GM19397 (cell line): Measurements from ENCODE around the gene CCNB1.
"Not testable (repeated sequence)": the region's sequence is repeated elsewhere in the genome, so short reads cannot be mapped to it uniquely, and the experiment has no call there.

Experiments
- ATAC-seq: cut with Tn5 transposase; IDR thresholded peaks from one replicate; pipeline ENCODE4 v1.9.1; 2021; ENCODE audit warnings: mild to moderate bottlenecking, moderate library complexity; ENCODE audit not compliant: unreplicated experiment

Gene CCNB1

GRCh38 chr5:69166686-69167492, at the start of gene CCNB1:
Gene CCNB1, plus strand, starts transcription at chr5:69167150. Its CDS starts 113 bp downstream, at chr5:69167263.
- peak; percentile 99 for ATAC-seq

- ATAC-seq: no peak
Observed at GRCh38 chr5:69129413-69129812, 37.5 kb upstream of the CCNB1 start.

- no peak for ATAC-seq
Observed at GRCh38 chr5:69130241-69130640, 36.7 kb upstream of the CCNB1 start.

GRCh38 chr5:69131304-69131703, 35.6 kb upstream of the CCNB1 start:
- no peak for ATAC-seq

GRCh38 chr5:69134126-69134525, 32.8 kb upstream of the CCNB1 start:
- no peak for ATAC-seq

- peak; percentile 87 for ATAC-seq
Observed at GRCh38 chr5:69136293-69136692, 30.7 kb upstream of the CCNB1 start.

GRCh38 chr5:69137208-69137607, 29.7 kb upstream of the CCNB1 start:
- ATAC-seq: not testable (repeated sequence)

- ATAC-seq: no peak
Observed at GRCh38 chr5:69137807-69138206, 29.1 kb upstream of the CCNB1 start.

- ATAC-seq: no peak
Observed at GRCh38 chr5:69138766-69139165, 28.2 kb upstream of the CCNB1 start.

- not testable (repeated sequence) for ATAC-seq
Observed at GRCh38 chr5:69140239-69140638, 26.7 kb upstream of the CCNB1 start.

GRCh38 chr5:69140827-69141226, 26.1 kb upstream of the CCNB1 start:
- no peak for ATAC-seq

GRCh38 chr5:69148576-69148975, 18.4 kb upstream of the CCNB1 start:
- ATAC-seq: not testable (repeated sequence)

GRCh38 chr5:69148981-69149675, 17.8 kb upstream of the CCNB1 start:
- ATAC-seq: no peak

- ATAC-seq: no peak
Observed at GRCh38 chr5:69149676-69150010, 17.3 kb upstream of the CCNB1 start.

- ATAC-seq: no peak
Observed at GRCh38 chr5:69152731-69153130, 14.2 kb upstream of the CCNB1 start.

GRCh38 chr5:69156456-69156855, 10.5 kb upstream of the CCNB1 start:
- no peak for ATAC-seq

- no peak for ATAC-seq
Observed at GRCh38 chr5:69158039-69158438, 8.9 kb upstream of the CCNB1 start.

GRCh38 chr5:69160651-69161050, 6.3 kb upstream of the CCNB1 start:
- no peak for ATAC-seq

GRCh38 chr5:69167493-69167855, 524 bp downstream of the CCNB1 start:
- ATAC-seq: no peak

GRCh38 chr5:69167929-69168328, 979 bp downstream of the CCNB1 start:
- ATAC-seq: no peak

- no peak for ATAC-seq
Observed at GRCh38 chr5:69170495-69170894, 3.5 kb downstream of the CCNB1 start.

- no peak for ATAC-seq
Observed at GRCh38 chr5:69170969-69171368, 4.0 kb downstream of the CCNB1 start.
